Hepatocyte (in vitro differentiated cells): ENCODE measurements around the gene CUL1.

Experiments used
- CTCF ChIP-seq: fragments of 200-600 bp; sonication (generic); IDR thresholded peaks from 2 replicates; pipeline ENCODE4 v1.5.1; 2016; ENCODE audit warnings: antibody characterized with exemption, mild to moderate bottlenecking; ENCODE audit not compliant: poor library complexity
- EZH2 ChIP-seq: fragments of 200-600 bp; sonication (generic); IDR thresholded peaks from 2 replicates; pipeline ENCODE4 v1.6.1; 2016; ENCODE audit warnings: antibody characterized with exemption, mild to moderate bottlenecking, borderline replicate concordance
- EZH2phosphoT487 ChIP-seq: fragments of 200-600 bp; sonication (generic); IDR thresholded peaks from one replicate; pipeline ENCODE4 v1.6.1; 2018; ENCODE audit warnings: antibody characterized with exemption, mild to moderate bottlenecking, low read depth, moderate library complexity; ENCODE audit not compliant: unreplicated experiment, severe bottlenecking

- TF ChIP-seq CTCF (no peak), EZH2 (no peak), EZH2phosphoT487 (no peak)
Measured at GRCh38 chr7:148723846-148724245, 25.1 kb downstream of the CUL1 start.
